Mesodermal cell (in vitro differentiated cells): ENCODE results near the gene HSH2D.
A peak's percentile ranks its signal among the peaks of the same experiment; 100 is the strongest.

ENCODE experiments used
- H3K27ac ChIP-seq: 2 replicates; pipeline ENCODE4 v1.7.0; 2013; ENCODE audit warnings: mild to moderate bottlenecking, low read depth, low read length, moderate library complexity; ENCODE audit not compliant: severe bottlenecking
- H3K36me3 ChIP-seq: 2 replicates; pipeline ENCODE4 v1.7.1; 2013; ENCODE audit warnings: mild to moderate bottlenecking, low read length, moderate library complexity; ENCODE audit not compliant: control insufficient read depth, insufficient read depth
- H3K4me1 ChIP-seq: one replicate; pipeline ENCODE4 v1.7.1; 2013; ENCODE audit warnings: mild to moderate bottlenecking, low read length; ENCODE audit not compliant: insufficient read depth, control insufficient read depth, poor library complexity, severe bottlenecking
- H3K4me3 ChIP-seq: 2 replicates; pipeline ENCODE4 v1.7.0; 2013; ENCODE audit warnings: low read length, control low read depth, mild to moderate bottlenecking; ENCODE audit not compliant: insufficient read depth, poor library complexity, severe bottlenecking; ENCODE audit errors: extremely low read depth
- H3K9me3 ChIP-seq: 2 replicates; pipeline ENCODE4 v1.7.1; 2013; ENCODE audit warnings: mild to moderate bottlenecking, low read length, moderate library complexity; ENCODE audit not compliant: control insufficient read depth
- WGBS, 2 experiments: methylation state at CpG; one replicate each; pipeline ENCODE4 v1.1.5; 2013; ENCODE audit warnings: missing lambda C conversion rate in 2 of 2; ENCODE audit not compliant: insufficient coverage in 2 of 2; 5-methylcytosine and 5-hydroxymethylcytosine counted together

The HSH2D gene

GRCh38 chr19:16197188-16197621 lies 53.7 kb downstream of the HSH2D start:
- Histone ChIP-seq H3K36me3 (peaks cover 31% of the 10 kb centered on the region), H3K4me3 (peak overlapping the region; percentile 87), H3K9me3 (no peaks in the 10 kb centered on the region), H3K27ac (no peak overlapping the region), H3K4me1 (peaks cover 5% of the 10 kb centered on the region)
- WGBS, 2 experiments, result 100% methylated on average over 1 of the region's 2 CpGs; no CpG with 5 or more reads in 1 of the 2 experiments

- H3K4me1 ChIP-seq, result peaks cover 5% of the 10 kb centered on the region
- 0 to 1% methylated on average over 46 to 57 of the region's 65 CpGs for WGBS, 2 experiments
- peaks cover 35% of the 10 kb centered on the region for H3K36me3 ChIP-seq
- no peaks in the 10 kb centered on the region for H3K9me3 ChIP-seq
- H3K27ac ChIP-seq, result peak within 1 kb of the TSS; percentile 54
- peak within 1 kb of the TSS; percentile 87 for H3K4me3 ChIP-seq
Measured at GRCh38 chr19:16197622-16198369, 54.3 kb downstream of the HSH2D start, which contains the start of gene AP1M1. TSS of gene AP1M1 (plus strand) at chr19:16197911. CDS start at chr19:16198027, 116 bp downstream.

GRCh38 chr19:16198370-16198651 lies 54.8 kb downstream of the HSH2D start:
- H3K27ac ChIP-seq, result no peak overlapping the region
- H3K9me3 ChIP-seq, result no peaks in the 10 kb centered on the region
- 6 to 10% methylated on average over 10 to 15 of the region's 18 CpGs for WGBS, 2 experiments
- H3K4me1 ChIP-seq, result peaks cover 5% of the 10 kb centered on the region
- H3K36me3 ChIP-seq, result peaks cover 39% of the 10 kb centered on the region
- H3K4me3 ChIP-seq, result peak overlapping the region; percentile 87

- Histone ChIP-seq H3K4me3 (no peak overlapping the region), H3K36me3 (peaks cover 43% of the 10 kb centered on the region), H3K4me1 (peaks cover 5% of the 10 kb centered on the region), H3K9me3 (no peaks in the 10 kb centered on the region), H3K27ac (no peak overlapping the region)
- 92 to 97% methylated on average over 7 of the region's 9 CpGs for WGBS, 2 experiments
Measured at GRCh38 chr19:16199275-16199932, 55.9 kb downstream of the HSH2D start.

GRCh38 chr19:16200038-16201010 lies 56.8 kb downstream of the HSH2D start:
- 95% methylated on average over 16 to 20 of the region's 20 CpGs for WGBS, 2 experiments
- H3K4me1 ChIP-seq, result peaks cover 5% of the 10 kb centered on the region
- H3K36me3 ChIP-seq, result peaks cover 49% of the 10 kb centered on the region
- H3K4me3 ChIP-seq, result no peak overlapping the region
- no peak overlapping the region for H3K27ac ChIP-seq
- no peaks in the 10 kb centered on the region for H3K9me3 ChIP-seq

GRCh38 chr19:16201011-16201391 lies 57.5 kb downstream of the HSH2D start:
- Histone ChIP-seq H3K4me3 (no peak overlapping the region), H3K9me3 (no peaks in the 10 kb centered on the region), H3K36me3 (peaks cover 55% of the 10 kb centered on the region), H3K27ac (no peak overlapping the region), H3K4me1 (peaks cover 5% of the 10 kb centered on the region)
- 94 to 100% methylated on average over 2 to 3 of the region's 4 CpGs for WGBS, 2 experiments

GRCh38 chr19:16202320-16203255 lies 59.1 kb downstream of the HSH2D start:
- WGBS, 2 experiments, result 92 to 94% methylated on average over 17 to 20 of the region's 22 CpGs
- Histone ChIP-seq H3K36me3 (peaks cover 70% of the 10 kb centered on the region), H3K4me1 (no peaks in the 10 kb centered on the region), H3K9me3 (no peaks in the 10 kb centered on the region), H3K27ac (no peak overlapping the region), H3K4me3 (no peak overlapping the region)

GRCh38 chr19:16203256-16204004 lies 59.9 kb downstream of the HSH2D start:
- no peaks in the 10 kb centered on the region for H3K9me3 ChIP-seq

GRCh38 chr19:16204005-16204294 lies 60.5 kb downstream of the HSH2D start:
- no peaks in the 10 kb centered on the region for H3K9me3 ChIP-seq
- H3K27ac ChIP-seq, result no peak overlapping the region
- H3K4me1 ChIP-seq, result no peaks in the 10 kb centered on the region
- H3K36me3 ChIP-seq, result peaks cover 83% of the 10 kb centered on the region
- H3K4me3 ChIP-seq, result no peak overlapping the region
- WGBS, 2 experiments, result 95 to 100% methylated on average over 4 to 5 of the region's 5 CpGs

More at GRCh38 chr19:16203256-16204004, 59.9 kb downstream of the HSH2D start:
- WGBS, 2 experiments, result 96 to 100% methylated on average over 5 to 16 of the region's 19 CpGs
- H3K4me3 ChIP-seq, result no peak overlapping the region
- peaks cover 78% of the 10 kb centered on the region for H3K36me3 ChIP-seq
- H3K27ac ChIP-seq, result no peak overlapping the region
- no peaks in the 10 kb centered on the region for H3K4me1 ChIP-seq
